ENCODE results near the gene TTC39B. TPM values are rescaled to one million over a fixed set of nuclear protein-coding genes. Genes with fewer than 3 reads are reported as not detected.
"Not testable (repeated sequence)": the region's sequence is repeated elsewhere in the genome, so short reads cannot be mapped to it uniquely, and the experiment has no call there.

Gene TTC39B
- total RNA-seq, 1 donor from 2014 or later = 49.2 TPM

GRCh38 chr9:15238646-15239045 lies 68.4 kb downstream of the TTC39B start:
- Histone ChIP-seq H3K27me3 (ENCODE audit: low read depth) (no peaks in the 10 kb centered on the region), H3K9me3 (peaks cover 9% of the 10 kb centered on the region), H3K4me1 (peaks cover 10% of the 10 kb centered on the region), H3K27ac (peak overlapping the region; percentile 32), H3K4me3 (no peak overlapping the region), H3K36me3 (no peaks in the 10 kb centered on the region)
- DNase-seq = no peak
- intact Hi-C loops (cut with DNase I) = no loop called here
- TF ChIP-seq, protein P1, sequence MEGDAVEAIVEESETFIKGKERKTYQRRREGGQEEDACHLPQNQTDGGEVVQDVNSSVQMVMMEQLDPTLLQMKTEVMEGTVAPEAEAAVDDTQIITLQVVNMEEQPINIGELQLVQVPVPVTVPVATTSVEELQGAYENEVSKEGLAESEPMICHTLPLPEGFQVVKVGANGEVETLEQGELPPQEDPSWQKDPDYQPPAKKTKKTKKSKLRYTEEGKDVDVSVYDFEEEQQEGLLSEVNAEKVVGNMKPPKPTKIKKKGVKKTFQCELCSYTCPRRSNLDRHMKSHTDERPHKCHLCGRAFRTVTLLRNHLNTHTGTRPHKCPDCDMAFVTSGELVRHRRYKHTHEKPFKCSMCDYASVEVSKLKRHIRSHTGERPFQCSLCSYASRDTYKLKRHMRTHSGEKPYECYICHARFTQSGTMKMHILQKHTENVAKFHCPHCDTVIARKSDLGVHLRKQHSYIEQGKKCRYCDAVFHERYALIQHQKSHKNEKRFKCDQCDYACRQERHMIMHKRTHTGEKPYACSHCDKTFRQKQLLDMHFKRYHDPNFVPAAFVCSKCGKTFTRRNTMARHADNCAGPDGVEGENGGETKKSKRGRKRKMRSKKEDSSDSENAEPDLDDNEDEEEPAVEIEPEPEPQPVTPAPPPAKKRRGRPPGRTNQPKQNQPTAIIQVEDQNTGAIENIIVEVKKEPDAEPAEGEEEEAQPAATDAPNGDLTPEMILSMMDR (IDR thresholded peaks at IDR 0.05) = no peak
- peak; percentile 74 to 77 for ATAC-seq

DNA sequence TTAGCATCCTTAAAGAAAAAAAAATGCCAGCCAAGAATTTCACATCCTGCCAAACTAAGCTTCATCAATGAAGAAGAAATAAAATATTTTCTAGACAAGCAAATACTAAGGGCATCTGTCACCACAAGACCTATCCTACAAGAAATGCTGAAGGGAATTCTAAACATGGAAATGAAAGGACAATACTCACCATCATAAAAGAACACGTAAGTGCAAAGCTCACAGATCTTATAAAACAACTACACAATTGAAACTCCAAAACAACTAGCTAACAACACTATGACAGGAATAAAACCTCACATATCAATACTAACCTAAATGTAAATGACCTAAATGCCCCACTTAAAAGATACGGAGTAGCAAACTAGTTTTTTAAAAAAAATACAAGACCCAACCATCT lies 71.4 kb downstream of the TTC39B start:
- Histone ChIP-seq H3K4me3 (no peak overlapping the region), H3K27ac (no peak overlapping the region), H3K4me1 (peaks cover 4% of the 10 kb centered on the region), H3K9me3 (peaks cover 9% of the 10 kb centered on the region), H3K36me3 (no peaks in the 10 kb centered on the region), H3K27me3 (ENCODE audit: low read depth) (no peaks in the 10 kb centered on the region)
- TF ChIP-seq, protein P1 (IDR thresholded peaks at IDR 0.05) = no peak
- intact Hi-C loops (cut with DNase I) = no loop called here
- no peak for DNase-seq
- no peak for ATAC-seq

GRCh38 chr9:15233941-15234490 lies 73.0 kb downstream of the TTC39B start:
- DNase-seq; H3K27me3 ChIP-seq (ENCODE audit: low read depth); H3K36me3 ChIP-seq; H3K27ac ChIP-seq; H3K9me3 ChIP-seq; H3K4me3 ChIP-seq; ATAC-seq; H3K4me1 ChIP-seq; intact Hi-C loops (cut with DNase I): not testable (repeated sequence)

DNA sequence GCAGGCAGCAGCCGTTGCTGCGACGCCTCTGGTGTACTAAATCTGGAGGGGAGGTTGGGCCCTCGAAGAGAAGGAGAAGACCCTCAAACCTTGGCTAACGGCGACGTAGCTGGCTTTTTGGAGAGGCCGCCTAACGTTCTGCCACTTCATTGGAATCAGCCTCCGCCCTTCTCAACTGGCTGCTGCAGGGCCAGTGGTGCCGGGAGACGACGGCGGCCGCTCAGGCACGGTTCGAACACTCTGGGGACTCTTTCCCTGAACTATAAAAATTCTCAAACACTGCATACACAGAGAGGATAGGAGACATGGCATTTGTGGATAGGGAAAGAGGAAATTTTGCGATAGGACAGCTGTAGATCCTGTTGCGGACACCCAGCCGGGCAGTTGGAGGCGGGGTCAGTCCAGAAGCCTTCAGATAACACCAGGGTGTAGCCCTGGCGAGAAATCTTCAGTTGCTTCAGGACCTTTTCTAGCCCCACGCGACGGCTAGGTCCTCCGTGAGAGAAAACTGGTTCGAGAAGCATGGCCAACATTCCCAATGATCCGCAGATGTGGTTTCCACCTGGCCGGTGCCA lies 74.2 kb downstream of the TTC39B start:
- H3K4me1 ChIP-seq = peaks cover 14% of the 10 kb centered on the region
- H3K4me3 ChIP-seq; intact Hi-C loops (cut with DNase I); ATAC-seq; DNase-seq; H3K27ac ChIP-seq; H3K9me3 ChIP-seq; H3K36me3 ChIP-seq; H3K27me3 ChIP-seq (ENCODE audit: low read depth): not testable (repeated sequence)

GRCh38 chr9:15231788-15232635 lies 75.0 kb downstream of the TTC39B start:
- TF ChIP-seq, protein P1 (IDR thresholded peaks at IDR 0.05) = peak; percentile 45
- DNase-seq = no peak
- Histone ChIP-seq H3K9me3 (peaks cover 9% of the 10 kb centered on the region), H3K27me3 (ENCODE audit: low read depth) (no peaks in the 10 kb centered on the region), H3K27ac (no peak overlapping the region), H3K36me3 (no peaks in the 10 kb centered on the region), H3K4me1 (peaks cover 14% of the 10 kb centered on the region), H3K4me3 (no peak overlapping the region)
- ATAC-seq = peak in 1 of 2 donors; percentile 51
- intact Hi-C loops (cut with DNase I) = no loop called here

DNA sequence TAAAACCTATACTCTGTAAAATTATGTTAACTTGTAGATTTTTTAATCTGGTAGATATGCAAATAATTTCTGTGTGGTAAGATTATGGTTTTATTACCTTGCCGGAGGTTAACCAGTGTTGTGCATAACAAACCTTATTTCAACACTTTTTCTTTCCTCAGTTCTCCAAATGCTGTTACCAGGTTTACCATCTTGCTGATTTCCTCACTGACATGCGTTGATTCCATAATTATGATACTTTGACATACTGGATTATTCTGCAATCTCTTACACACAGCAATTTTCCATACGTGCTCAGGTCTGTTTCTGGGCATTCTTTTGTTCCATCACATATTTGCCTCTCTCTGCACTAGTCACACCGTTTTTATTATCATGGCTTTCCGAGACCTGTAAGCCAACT lies 77.6 kb downstream of the TTC39B start:
- no peaks in the 10 kb centered on the region for H3K9me3 ChIP-seq
- TF ChIP-seq, protein P1 (IDR thresholded peaks at IDR 0.05) = no peak
- H3K27ac ChIP-seq = no peak overlapping the region
- H3K4me3 ChIP-seq = no peak overlapping the region
- H3K27me3 ChIP-seq (ENCODE audit: low read depth) = no peaks in the 10 kb centered on the region
- H3K36me3 ChIP-seq = no peaks in the 10 kb centered on the region
- intact Hi-C loops (cut with DNase I) = no loop called here
- H3K4me1 ChIP-seq = peaks cover 10% of the 10 kb centered on the region
- DNase-seq (no peak), ATAC-seq (no peak)
